SH-SY5Y (cell line): ENCODE results near the gene INO80B.

Source experiments
- GATA2 ChIP-seq: IDR thresholded peaks from 2 replicates; pipeline ENCODE4 v1.6.1; 2011; ENCODE audit warnings: mild to moderate bottlenecking, low read depth, low read length
- GATA3 ChIP-seq: IDR thresholded peaks from 2 replicates; pipeline ENCODE4 v1.6.1; 2011; ENCODE audit warnings: low read depth, mild to moderate bottlenecking, low read length, moderate library complexity

DNA sequence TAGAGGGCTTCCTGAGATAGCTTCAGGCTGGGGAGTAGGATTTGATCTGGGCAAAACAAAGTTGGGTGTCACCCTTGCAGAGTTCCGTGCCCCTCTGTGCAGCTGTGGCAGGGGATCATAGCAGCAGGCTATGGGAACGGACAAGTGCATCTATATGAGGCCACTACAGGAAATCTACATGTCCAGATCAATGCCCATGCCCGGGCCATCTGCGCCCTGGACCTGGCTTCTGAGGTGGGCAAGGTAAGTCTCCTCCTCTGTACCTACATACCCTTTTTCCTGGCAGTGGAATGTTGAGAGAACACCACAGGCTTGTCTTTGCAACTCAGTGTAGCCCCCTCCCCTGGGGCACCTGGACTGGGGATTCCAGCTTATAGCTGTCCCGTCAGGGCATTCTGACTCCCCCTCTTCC lies 29.9 kb upstream of the INO80B start:
- TF ChIP-seq GATA2 (no peak), GATA3 (no peak)
